Neural progenitor cell (in vitro differentiated cells): ENCODE data around the gene SFMBT2. TPM values are rescaled to one million over a fixed set of nuclear protein-coding genes. Genes with fewer than 3 reads are reported as not detected.

Source experiments
- DNase-seq: peaks from one replicate; pipeline ENCODE4 v3.0.0-alpha.2; 2016; ENCODE audit warnings: low spot score
- H2AFZ ChIP-seq: fragments of 200-600 bp; sonication (generic); replicated peaks from 2 replicates; pipeline ENCODE4 v1.6.1; 2016; ENCODE audit warnings: antibody characterized with exemption
- H3F3A ChIP-seq: fragments of 200-600 bp; sonication (generic); 2 replicates; pipeline ENCODE4 v1.6.1; 2016; ENCODE audit warnings: antibody characterized with exemption, low read depth
- H3K27ac ChIP-seq: fragments of 200-600 bp; sonication (generic); 2 replicates; pipeline ENCODE4 v1.5.1; 2016; ENCODE audit warnings: mild to moderate bottlenecking
- H3K27me3 ChIP-seq: fragments of 200-600 bp; sonication (generic); 2 replicates; pipeline ENCODE4 v1.6.1; 2016; ENCODE audit warnings: mild to moderate bottlenecking, moderate library complexity
- H3K36me3 ChIP-seq: fragments of 200-600 bp; sonication (generic); 2 replicates; pipeline ENCODE4 v1.5.1; 2016
- H3K4me1 ChIP-seq: fragments of 200-600 bp; sonication (generic); 2 replicates; pipeline ENCODE4 v1.6.1; 2016; ENCODE audit warnings: mixed run types
- H3K4me2 ChIP-seq: fragments of 200-600 bp; sonication (generic); 2 replicates; pipeline ENCODE4 v1.6.1; 2016
- H3K4me3 ChIP-seq: fragments of 200-600 bp; sonication (generic); 2 replicates; pipeline ENCODE4 v1.5.1; 2016
- H3K79me2 ChIP-seq: fragments of 200-600 bp; sonication (generic); 2 replicates; pipeline ENCODE4 v1.6.1; 2016; ENCODE audit warnings: low read depth
- H3K9ac ChIP-seq: fragments of 200-600 bp; sonication (generic); 2 replicates; pipeline ENCODE4 v1.6.1; 2016
- H3K9me3 ChIP-seq: fragments of 200-600 bp; sonication (generic); 2 replicates; pipeline ENCODE4 v1.5.1; 2016; ENCODE audit warnings: low read depth
- H4K20me1 ChIP-seq: fragments of 200-600 bp; sonication (generic); 2 replicates; pipeline ENCODE4 v1.6.1; 2016; ENCODE audit warnings: low read depth
- H3K27ac Mint-ChIP-seq: 3 replicates; pipeline ENCODE4 v1.8.0; 2021; ENCODE audit warnings: mixed read lengths
- H3K27me3 Mint-ChIP-seq: 2 replicates; pipeline ENCODE4 v1.8.0; 2022; ENCODE audit warnings: low read depth, mild to moderate bottlenecking, inconsistent platforms, moderate library complexity, mixed read lengths; ENCODE audit not compliant: insufficient read depth
- H3K36me3 Mint-ChIP-seq: 3 replicates; pipeline ENCODE4 v1.8.0; 2021; ENCODE audit warnings: mixed read lengths
- H3K4me1 Mint-ChIP-seq: 3 replicates; pipeline ENCODE4 v1.8.0; 2021; ENCODE audit warnings: mixed read lengths
- H3K4me3 Mint-ChIP-seq: 3 replicates; pipeline ENCODE4 v1.8.0; 2021; ENCODE audit warnings: mild to moderate bottlenecking, moderate library complexity, mixed read lengths
- H3K9me3 Mint-ChIP-seq: 3 replicates; pipeline ENCODE4 v1.8.0; 2020; ENCODE audit warnings: mixed read lengths
- EZH2 ChIP-seq: fragments of 200-600 bp; sonication (generic); IDR thresholded peaks from 2 replicates; pipeline ENCODE4 v1.6.1; 2017; ENCODE audit warnings: antibody characterized with exemption, mild to moderate bottlenecking, moderate library complexity
- EZH2phosphoT487 ChIP-seq: fragments of 200-600 bp; sonication (generic); IDR thresholded peaks from 2 replicates; pipeline ENCODE4 v1.6.1; 2017; ENCODE audit warnings: antibody characterized with exemption
- total RNA-seq: library from RNA; depleted of rRNA; stranded (reverse); fragments of >200 nt; gene quantifications from 2 replicates; pipeline ENCODE4 v1.2.3, GENCODE V29; 2015; ENCODE audit warnings: low replicate concordance
- TF ChIP-seq, protein P1 (sequence below): fragments of 200-600 bp; sonication (generic); IDR thresholded peaks from 2 replicates; pipeline ENCODE4 v1.5.1; 2017; ENCODE audit warnings: antibody characterized with exemption, mild to moderate bottlenecking

SFMBT2 gene
- total RNA-seq, 1 donor from 2014 or later, result 1.8 TPM

DNA sequence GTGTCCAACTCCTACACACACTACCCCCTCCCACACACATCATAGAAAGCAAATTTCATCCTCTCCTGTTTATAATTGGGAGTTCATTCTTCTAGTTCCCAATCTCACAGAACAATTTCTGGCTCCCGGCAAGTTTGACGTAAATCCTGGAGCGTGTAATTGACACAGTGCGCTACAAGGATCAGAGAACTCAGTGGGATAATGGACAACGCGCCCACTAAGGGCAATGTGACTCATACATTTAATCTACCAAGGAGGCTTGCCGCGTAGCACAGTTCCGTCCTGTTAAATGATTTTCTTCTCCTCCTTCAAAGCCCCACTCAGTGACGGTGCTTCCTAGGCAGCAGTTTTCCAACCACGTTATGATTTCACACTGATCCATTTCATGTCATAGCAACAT, 277.6 kb downstream of the SFMBT2 start:
- no peaks in the 10 kb centered on the region for H3K27me3 ChIP-seq
- no peaks in the 10 kb centered on the region for H3K36me3 ChIP-seq
- H3K27ac ChIP-seq, result no peak overlapping the region
- H3K4me2 ChIP-seq, result no peak overlapping the region
- no peak overlapping the region for H3K4me3 ChIP-seq
- Mint-ChIP-seq H3K4me3 (no peak overlapping the region), H3K4me1 (peaks cover 12% of the 10 kb centered on the region), H3K36me3 (no peaks in the 10 kb centered on the region), H3K27ac (no peak overlapping the region), H3K9me3 (peaks cover 9% of the 10 kb centered on the region), H3K27me3 (peaks cover 7% of the 10 kb centered on the region)
- no peak for DNase-seq
- no peaks in the 10 kb centered on the region for H3K4me1 ChIP-seq
- no peaks in the 10 kb centered on the region for H3K79me2 ChIP-seq
- H4K20me1 ChIP-seq, result no peaks in the 10 kb centered on the region
- H3F3A ChIP-seq, result no peaks in the 10 kb centered on the region
- H3K9me3 ChIP-seq, result no peaks in the 10 kb centered on the region
- H3K9ac ChIP-seq, result no peak overlapping the region
- no peak overlapping the region for H2AFZ ChIP-seq
- TF ChIP-seq EZH2 (no peak), EZH2phosphoT487 (no peak)
- TF ChIP-seq, protein P1, sequence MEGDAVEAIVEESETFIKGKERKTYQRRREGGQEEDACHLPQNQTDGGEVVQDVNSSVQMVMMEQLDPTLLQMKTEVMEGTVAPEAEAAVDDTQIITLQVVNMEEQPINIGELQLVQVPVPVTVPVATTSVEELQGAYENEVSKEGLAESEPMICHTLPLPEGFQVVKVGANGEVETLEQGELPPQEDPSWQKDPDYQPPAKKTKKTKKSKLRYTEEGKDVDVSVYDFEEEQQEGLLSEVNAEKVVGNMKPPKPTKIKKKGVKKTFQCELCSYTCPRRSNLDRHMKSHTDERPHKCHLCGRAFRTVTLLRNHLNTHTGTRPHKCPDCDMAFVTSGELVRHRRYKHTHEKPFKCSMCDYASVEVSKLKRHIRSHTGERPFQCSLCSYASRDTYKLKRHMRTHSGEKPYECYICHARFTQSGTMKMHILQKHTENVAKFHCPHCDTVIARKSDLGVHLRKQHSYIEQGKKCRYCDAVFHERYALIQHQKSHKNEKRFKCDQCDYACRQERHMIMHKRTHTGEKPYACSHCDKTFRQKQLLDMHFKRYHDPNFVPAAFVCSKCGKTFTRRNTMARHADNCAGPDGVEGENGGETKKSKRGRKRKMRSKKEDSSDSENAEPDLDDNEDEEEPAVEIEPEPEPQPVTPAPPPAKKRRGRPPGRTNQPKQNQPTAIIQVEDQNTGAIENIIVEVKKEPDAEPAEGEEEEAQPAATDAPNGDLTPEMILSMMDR, result no peak

DNA sequence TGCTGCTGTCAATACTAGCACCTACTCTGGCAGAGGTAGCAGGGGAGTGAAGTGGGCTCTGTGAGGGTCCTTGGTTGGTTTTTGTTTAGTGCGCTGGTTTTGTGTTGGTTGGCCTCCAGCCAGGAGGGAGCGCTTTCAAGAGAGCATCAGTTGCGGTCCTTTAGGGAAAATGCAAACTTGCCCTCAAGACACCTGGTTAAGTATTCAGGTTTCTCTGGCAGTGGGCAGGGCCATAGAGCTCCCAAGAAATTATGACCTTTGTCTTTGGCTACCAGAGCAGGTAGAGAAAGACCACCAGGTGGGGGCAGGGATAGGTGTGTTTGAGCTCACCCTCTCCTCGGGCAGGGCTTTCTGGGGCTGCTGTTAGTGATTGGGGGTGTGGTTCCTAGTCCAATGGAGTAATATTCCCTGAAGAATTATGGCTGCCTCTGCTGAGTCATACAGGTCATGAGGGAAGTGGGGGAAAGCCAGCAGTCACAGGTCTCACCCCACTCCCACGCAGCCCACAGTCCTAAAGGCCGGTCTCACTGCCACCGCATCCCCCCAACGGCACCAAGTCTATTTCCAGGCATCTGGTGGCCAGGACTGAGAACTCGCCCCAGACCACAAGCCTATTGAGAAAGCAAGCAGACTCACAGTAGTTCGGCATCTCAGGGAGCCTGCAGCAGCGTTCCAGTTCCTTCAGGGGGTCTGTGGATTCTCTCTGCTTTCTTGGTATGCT, 280.5 kb downstream of the SFMBT2 start:
- H3K4me2 ChIP-seq, result no peak overlapping the region
- DNase-seq, result no peak
- Mint-ChIP-seq H3K36me3 (no peaks in the 10 kb centered on the region), H3K4me1 (peaks cover 12% of the 10 kb centered on the region), H3K9me3 (peaks cover 5% of the 10 kb centered on the region), H3K27ac (no peak overlapping the region), H3K27me3 (no peaks in the 10 kb centered on the region), H3K4me3 (no peak overlapping the region)
- H3F3A ChIP-seq, result no peaks in the 10 kb centered on the region
- H3K27ac ChIP-seq, result no peak overlapping the region
- H3K79me2 ChIP-seq, result no peaks in the 10 kb centered on the region
- no peaks in the 10 kb centered on the region for H3K9me3 ChIP-seq
- no peak overlapping the region for H3K4me3 ChIP-seq
- no peaks in the 10 kb centered on the region for H4K20me1 ChIP-seq
- H3K27me3 ChIP-seq, result no peaks in the 10 kb centered on the region
- H3K36me3 ChIP-seq, result no peaks in the 10 kb centered on the region
- H2AFZ ChIP-seq, result no peak overlapping the region
- H3K4me1 ChIP-seq, result no peaks in the 10 kb centered on the region
- TF ChIP-seq, protein P1, result no peak
- no peak overlapping the region for H3K9ac ChIP-seq

DNA sequence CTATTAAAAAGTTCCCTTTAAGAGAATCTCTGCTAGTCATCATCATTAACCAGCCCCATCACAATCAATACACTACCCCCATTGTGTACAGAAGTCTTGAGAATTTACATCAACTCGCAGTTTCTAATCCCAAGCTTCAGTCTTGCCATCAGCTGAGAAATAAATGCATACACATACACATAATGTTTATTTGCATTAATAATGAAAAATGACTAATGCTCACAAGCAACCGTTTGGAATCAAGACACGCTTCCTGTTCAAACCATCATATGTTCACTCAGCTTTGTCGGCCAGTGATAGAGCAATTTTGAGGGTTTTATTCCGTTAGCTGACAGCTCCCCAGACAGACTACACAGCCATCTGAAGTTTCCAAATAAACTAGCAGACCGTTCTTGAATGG, 287.1 kb downstream of the SFMBT2 start:
- H3K79me2 ChIP-seq, result no peaks in the 10 kb centered on the region
- no peaks in the 10 kb centered on the region for H3K4me1 Mint-ChIP-seq
- H4K20me1 ChIP-seq, result no peaks in the 10 kb centered on the region
- no peaks in the 10 kb centered on the region for H3K27me3 ChIP-seq
- no peaks in the 10 kb centered on the region for H3K9me3 ChIP-seq
- H3K9me3 Mint-ChIP-seq, result peaks cover 3% of the 10 kb centered on the region
- H3K9ac ChIP-seq, result no peak overlapping the region
- TF ChIP-seq, protein P1, result no peak
- no peak for TF ChIP-seq EZH2
- TF ChIP-seq EZH2phosphoT487, result no peak
- no peak overlapping the region for H3K27ac ChIP-seq
- H3K27me3 Mint-ChIP-seq, result peaks cover 3% of the 10 kb centered on the region
- no peaks in the 10 kb centered on the region for H3K4me1 ChIP-seq
- H3K4me3 Mint-ChIP-seq, result no peak overlapping the region
- no peak for DNase-seq
- no peaks in the 10 kb centered on the region for H3F3A ChIP-seq
- H3K36me3 ChIP-seq, result no peaks in the 10 kb centered on the region
- no peak overlapping the region for H3K27ac Mint-ChIP-seq
- H3K4me3 ChIP-seq, result no peak overlapping the region
- H2AFZ ChIP-seq, result no peak overlapping the region
- H3K36me3 Mint-ChIP-seq, result no peaks in the 10 kb centered on the region
- no peak overlapping the region for H3K4me2 ChIP-seq
